Measurements from ENCODE around the gene SPECC1L.

The SPECC1L gene

DNA sequence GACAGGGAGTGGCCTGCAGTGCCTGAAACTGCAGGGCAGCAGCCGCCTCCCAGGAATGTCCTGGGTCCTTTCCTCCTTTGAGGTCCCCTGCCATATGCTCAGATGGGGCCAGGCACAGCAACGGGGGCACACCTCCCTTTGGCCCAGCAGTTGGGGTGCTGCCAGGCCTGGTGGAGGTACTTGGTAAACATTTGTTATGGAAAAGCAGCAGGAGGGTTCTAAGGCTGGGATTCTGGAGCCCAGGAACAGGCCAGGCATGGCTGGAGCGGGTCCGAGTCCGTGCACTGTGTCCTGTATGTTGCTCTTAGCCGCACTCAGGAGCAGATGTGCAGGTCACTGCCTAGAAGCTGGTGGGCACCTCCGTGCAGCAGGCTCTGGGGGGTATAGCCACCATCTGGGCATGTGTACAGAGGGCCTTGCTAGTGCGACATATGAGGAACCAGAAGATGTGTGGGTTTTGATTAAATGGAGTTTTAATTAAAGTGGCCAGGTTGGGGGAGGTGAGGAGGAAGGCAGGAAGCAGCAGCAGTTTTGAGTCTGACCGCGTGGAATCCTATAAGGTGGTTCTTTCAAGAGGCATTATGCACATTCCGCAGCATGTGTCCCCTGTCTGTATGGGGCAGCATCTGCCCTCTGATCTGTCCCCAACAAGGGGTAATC, 158.2 kb downstream of the SPECC1L start:
- DNase-seq (ENCODE audit: low read depth, low spot score) = no peak

DNA sequence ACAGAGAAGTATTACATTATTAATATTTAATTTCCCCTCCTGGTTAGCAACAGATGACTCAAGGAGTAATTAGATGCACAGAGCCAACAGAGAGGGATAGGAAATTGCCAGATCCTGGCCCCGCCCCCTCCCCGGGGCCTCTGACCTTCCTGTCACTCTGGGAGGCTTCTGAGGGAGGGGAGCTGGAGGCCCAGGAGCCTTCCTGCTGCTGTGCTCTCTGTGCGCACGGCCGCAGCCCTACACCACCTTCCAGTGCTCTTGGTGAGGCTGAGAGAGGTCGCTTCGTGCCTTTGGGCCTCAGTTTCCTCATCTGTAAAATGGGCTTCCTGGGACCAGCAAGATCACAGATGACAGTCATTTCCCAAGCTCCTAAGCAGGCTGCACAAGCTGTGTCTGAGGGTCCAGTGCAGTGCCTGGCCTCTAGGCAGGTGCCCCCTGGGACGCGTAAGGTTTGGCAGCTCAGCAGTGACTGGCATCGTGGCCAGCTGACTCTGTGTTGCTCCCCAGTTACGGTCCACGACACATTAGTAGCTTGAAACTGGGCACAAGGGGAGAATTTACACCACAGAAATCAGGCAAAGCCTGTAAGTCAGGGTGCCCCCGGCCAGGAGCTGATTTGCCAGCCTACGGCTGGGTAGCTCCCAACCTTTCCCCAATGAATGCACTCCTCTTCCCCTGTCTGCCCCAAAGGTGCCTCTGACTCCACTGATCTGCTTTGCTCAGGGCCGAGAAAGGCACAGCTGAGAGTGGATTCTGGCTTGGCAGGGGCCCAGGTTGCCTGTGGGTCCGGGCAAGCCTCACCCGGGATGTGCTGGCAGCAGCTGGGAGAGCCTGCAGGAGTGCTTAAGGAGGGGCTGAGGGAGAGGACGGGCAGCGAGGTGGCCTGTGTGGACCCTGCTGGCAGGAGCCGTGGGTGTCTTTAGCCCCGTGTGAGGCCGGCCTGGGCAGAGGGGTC, 159.1 kb downstream of the SPECC1L start:
- no peak for DNase-seq (ENCODE audit: low read depth, low spot score)

DNA sequence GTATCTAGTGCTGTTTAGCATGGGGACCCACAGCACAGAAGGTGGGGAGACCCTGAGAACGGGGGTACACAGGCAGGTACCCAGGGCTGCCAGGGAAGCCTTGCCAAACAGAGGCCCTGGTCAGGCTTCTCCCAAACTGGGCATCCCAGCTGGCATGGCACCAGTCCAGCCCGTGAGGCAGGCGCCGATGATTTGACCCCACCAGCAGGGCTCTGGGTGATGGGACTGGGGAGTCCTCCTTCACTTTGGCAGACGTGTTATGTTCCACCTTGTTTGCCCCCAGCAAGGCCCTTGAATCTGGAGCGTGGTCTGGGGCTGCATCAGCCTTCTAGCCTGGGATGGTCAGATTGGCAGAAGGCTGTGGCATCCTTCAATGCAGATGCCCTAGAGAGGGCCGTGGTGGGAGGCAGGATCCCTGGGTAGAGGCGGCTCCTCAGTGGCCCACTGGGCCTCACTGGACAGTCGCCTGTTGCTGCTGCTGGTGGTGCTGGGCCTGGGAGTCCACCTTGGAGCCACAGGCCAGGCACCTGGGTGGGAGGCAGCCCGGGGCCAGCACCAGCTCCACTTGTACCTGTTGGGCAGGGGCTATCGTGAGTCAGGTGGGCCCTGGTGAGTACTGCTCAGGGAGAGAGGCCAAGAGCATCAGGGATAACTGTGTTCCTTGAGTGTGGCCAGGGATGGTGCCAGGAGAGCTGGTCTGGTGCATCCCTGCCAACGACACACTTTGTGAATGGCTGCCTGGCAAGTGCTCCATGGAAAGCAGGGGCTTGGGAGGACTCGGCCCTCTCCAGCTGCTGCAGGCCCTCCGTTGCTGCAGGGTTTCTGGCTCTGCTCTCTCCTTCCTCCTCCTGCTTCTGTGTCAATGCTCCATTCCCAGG, 160.0 kb downstream of the SPECC1L start:
- no peak for DNase-seq (ENCODE audit: low read depth, low spot score)

DNA sequence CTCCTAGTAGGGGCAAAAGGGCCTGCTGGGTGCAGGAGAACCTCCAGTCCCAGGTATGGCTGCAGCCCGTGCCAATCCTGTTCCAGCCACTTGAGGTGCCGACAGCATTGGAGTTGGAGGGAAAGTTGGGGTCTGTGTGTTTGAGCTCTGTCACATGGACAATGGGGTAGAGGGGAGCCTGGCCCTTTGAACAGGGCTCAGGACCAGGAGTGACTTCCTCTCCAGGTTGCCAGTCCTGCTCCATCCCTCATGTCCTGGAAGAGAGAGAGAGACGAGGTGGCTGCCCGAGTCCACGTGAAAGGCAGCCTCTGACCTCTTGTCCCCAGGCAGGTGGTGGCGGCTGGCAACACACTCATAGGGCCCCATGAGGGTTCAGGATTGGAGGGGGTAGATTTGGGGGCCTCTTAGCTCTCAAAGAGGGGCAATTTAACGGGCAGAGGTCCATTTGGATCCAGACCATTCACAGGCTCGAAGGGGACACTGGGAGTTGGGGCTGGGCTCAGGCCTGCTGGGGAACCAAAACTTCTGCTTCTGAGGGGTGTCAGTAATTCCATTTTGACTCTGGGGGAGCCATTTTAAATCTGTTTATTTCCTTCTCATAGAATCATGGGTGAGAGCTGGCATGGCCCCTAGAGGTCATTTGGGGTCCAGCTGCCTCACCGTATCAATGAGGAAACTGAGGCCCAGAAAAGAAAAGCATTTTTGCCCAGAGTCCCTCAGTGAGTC, 160.8 kb downstream of the SPECC1L start:
- no peak for DNase-seq (ENCODE audit: low read depth, low spot score)

DNA sequence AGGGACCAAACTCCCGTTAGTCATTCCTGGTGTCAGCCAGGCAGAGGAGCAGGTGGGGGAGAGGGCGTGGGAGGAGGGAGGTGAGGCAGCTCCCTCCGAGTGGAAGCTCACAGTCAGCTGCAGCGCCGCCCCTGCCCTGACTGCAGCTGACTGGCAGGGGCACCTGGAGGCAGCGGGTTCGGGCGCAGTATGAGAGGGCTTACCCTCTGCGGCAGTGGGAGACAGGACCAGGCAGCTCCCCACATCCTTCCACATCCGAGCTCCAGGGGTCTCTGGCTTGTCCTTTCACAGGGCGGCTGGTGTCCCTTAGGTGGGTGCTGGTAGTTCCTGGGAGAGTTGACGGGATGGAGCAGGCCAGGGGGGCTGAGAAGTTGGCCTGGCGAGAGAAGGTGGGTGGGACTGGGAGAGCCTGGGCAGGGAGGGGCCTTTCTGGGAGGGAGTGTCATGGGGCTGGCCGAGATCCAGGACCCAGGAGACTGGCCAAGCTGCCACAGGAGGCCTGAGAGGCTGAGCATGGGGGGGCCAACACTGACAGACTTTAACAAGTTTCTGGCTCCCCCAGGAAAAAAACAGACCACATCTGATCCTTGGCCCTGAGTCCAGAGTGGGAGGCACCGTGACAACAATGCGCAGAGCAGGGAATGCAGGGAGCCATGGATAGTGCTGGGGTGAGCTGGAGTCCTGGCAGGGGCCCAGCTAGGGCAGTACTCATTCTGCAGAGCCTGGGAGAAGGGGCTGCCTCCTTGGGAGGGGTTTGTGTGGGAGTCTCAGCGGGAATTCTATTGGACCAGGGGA, 161.6 kb downstream of the SPECC1L start:
- peak; percentile 29 for DNase-seq (ENCODE audit: low read depth, low spot score)

DNA sequence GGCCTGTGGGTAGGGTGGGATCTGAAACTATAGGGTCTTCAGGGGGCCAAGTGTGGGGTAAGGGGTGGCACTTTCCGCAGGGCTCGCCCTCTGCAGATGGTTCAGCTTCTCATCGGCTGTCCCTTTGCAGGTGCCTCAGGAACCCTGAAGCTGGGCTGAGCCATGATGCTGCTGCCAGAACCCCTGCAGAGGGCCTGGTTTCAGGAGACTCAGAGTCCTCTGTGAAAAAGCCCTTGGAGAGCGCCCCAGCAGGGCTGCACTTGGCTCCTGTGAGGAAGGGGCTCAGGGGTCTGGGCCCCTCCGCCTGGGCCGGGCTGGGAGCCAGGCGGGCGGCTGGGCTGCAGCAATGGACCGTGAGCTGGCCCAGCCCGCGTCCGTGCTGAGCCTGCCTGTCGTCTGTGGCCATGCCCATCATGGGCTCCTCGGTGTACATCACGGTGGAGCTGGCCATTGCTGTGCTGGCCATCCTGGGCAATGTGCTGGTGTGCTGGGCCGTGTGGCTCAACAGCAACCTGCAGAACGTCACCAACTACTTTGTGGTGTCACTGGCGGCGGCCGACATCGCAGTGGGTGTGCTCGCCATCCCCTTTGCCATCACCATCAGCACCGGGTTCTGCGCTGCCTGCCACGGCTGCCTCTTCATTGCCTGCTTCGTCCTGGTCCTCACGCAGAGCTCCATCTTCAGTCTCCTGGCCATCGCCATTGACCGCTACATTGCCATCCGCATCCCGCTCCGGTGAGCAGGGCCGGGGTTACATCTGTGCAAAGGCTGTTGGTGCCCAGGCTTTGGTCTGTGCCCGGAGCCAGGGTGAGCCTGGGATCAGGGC, 162.6 kb downstream of the SPECC1L start:
- DNase-seq (ENCODE audit: low read depth, low spot score) = no peak

DNA sequence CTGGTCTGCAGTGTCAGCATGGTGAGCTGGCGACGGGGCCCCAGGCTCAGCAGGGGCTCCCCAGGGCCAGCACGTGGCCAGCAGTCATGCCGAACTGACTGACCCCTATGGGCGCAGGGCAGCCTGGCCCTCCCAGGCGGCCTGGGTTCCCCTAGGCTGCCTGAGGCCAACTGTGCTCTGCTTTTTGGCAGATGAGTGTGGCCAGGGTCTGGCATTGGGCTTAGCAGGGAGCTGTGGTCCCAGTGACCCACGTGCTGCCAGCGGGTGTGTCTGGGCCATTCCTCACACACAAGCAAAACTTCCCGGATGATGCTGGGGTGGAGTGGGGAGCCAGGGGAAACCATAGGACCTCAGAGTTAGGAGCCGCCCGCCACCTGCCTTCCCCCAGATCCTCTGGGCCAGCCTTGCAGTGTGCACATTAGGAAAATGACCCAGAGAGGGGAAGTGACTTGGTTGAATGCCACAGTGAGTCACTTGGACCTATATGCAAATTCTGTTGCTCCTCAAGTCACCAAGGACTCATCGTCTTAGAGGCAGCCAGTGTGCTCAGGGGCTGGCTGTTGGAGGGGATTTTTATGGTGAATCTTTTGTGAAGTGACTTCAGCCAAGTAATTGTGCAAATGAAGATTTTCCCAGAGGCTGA, 163.3 kb downstream of the SPECC1L start:
- DNase-seq (ENCODE audit: low read depth, low spot score) = no peak

DNA sequence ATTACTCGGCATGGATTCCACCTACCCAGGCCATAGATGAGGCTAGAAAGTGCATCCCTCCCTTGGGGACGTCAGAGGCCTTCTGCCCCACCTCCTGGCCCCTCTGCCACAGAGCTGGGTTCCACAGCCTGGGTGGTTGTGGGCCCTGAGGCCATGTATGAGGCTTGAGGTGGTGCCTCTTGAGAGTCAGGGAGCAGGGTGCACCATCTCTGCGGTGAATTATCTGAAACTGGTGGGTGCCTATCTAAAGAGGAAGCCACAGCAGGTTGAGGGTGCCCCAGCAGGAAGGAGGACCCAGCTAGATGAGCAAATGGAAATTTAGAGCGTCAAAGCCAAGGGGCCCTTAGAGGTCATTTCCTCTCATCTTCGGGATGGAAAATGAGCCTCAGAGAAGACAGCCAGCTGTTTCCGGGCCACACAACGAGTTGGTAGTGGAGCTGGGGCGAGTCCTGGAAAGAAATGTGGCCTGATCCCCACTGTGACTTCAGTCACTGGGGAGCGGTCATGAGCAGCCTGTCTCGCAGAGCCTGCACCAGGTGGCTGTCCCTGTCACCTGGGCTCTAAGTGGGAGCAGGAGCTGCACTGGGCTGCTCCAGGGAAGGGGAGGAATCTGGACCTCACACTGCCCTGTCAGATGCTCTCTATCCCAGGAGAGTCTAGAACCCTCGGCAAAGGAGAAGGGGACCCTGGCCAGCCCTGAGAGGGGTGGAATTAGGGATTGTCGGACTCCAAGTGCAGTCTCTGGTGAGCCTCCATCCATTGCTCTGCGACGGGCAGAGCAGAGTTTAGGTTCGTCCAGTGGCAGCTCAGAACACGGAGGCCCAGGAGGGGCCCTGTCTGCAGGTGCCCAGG, 164.1 kb downstream of the SPECC1L start:
- peak; percentile 35 for DNase-seq (ENCODE audit: low read depth, low spot score)

DNA sequence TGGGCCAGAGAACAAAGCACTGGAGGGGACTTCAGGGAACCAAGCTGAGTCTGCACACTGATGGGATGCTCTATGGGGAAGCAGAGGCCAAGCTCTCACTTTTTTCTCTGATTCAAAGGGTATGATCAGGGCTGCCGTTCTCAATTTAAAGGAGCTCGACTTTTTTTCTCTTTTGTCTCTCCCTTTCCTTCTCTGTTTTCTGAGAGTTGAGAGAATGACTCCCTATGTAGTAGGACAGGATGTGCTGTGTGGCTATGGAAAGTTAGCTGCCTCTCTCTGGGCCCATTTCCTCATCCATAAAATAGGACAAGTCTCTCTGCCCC, 164.7 kb downstream of the SPECC1L start:
- DNase-seq (ENCODE audit: low read depth, low spot score) = no peak

DNA sequence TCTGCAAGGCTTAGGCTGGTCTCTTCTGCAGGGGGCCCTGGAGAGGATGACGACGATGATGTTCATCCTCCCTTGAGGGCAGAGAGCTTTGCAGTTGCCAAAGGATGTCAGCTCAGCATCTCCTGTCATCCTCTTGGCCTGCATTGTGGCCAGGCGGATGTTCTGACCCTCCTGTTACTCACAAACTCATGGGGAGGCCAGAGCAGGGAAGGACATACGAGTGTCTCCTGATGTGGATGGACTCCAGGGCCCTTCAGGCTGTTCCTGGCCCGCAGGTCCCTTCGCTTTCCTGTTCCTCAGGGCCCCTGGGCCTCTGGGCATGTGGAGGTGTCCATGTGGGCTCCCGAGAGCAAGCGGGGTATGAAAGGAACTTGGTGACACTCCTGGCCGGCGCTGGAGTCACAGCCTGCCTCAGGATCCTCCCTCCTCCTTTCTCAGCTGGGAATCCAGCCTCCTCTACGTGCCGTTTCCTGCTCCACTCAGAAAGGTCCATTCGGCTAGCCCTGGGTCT, 165.3 kb downstream of the SPECC1L start:
- no peak for DNase-seq (ENCODE audit: low read depth, low spot score)

DNA sequence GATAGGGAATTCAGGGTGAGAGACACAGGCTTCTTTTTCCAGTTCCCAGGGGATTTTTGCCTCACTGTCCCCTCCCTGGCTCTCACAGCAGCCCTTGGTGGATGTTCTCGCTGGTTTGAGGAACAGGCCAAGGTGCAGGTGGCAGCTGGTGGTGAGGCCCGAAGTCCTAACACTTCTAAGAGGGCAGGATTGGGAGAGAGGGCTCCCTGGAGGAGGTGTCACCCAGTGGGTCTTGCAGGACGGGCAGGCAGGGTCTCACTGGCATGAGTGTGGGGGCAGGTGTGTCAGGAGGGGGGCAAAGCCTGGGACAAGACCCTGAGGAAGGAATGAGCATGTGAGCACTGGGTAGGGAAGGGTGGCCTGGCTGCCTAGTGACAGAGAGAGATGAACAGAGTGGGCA, 165.9 kb downstream of the SPECC1L start:
- no peak for DNase-seq (ENCODE audit: low read depth, low spot score)

DNA sequence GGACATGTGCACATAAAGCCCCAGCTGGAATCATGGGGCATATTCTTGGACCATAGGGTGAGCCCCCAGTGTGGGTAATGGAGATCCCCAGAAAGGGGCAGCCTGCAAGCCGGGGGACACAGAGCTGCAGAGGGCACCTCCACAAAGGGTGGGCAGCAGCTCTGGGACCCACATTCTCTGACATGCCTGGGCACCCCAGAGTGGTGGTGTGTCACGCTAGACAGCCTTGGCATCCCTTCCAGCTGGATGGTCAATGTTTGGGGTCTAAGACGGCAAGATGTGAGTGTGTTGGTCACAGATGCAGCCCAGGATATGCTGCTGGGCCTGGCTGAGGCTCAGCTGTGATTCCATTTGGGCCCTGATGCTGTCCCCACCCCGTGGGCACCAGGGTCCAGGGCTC, 166.5 kb downstream of the SPECC1L start:
- no peak for DNase-seq (ENCODE audit: low read depth, low spot score)

DNA sequence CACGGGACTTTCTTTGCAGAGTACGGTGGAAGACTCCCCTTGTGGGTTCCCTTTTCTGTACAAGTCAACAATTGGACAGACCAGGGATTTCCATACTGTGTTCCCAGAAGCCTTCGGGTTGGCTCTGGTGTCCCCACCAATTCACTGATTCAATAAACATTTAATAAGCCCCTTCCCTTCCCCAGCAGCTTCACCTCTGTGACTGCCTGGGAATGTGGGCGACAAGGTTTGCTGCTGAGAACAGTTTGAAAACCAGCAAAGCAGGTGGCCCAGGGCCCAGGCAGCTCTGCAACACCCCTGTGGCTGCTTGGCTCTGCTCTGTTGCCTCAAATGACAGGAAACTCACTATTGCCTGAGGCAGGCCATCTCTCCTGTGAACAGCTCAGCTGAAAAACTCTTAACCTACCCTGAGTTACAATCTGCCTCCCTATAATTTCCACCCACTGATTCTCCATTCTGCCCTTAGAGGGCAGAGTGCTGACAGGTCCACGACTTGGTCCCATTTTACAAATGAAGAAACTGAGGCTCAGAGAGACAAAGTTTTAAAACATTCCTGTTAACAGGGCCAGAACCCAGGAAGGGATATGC, 167.2 kb downstream of the SPECC1L start:
- DNase-seq (ENCODE audit: low read depth, low spot score) = no peak

DNA sequence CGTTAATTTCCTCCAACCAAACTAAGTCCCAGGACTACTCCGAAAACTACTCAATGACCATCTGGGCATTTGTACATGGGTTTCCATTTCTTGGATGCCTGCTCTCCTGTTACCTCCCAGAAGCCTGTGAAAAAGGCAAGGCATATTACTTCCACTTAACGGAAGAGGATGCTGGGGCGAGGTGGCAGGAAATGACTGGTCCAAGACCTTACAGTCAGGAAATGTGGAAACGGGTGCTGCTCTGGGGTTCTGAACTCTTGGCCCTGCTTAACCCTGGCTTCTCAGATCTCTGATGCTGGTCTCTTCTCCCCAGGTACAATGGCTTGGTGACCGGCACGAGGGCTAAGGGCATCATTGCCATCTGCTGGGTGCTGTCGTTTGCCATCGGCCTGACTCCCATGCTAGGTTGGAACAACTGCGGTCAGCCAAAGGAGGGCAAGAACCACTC, 169.7 kb downstream of the SPECC1L start:
- no peak for DNase-seq (ENCODE audit: low read depth, low spot score)

DNA sequence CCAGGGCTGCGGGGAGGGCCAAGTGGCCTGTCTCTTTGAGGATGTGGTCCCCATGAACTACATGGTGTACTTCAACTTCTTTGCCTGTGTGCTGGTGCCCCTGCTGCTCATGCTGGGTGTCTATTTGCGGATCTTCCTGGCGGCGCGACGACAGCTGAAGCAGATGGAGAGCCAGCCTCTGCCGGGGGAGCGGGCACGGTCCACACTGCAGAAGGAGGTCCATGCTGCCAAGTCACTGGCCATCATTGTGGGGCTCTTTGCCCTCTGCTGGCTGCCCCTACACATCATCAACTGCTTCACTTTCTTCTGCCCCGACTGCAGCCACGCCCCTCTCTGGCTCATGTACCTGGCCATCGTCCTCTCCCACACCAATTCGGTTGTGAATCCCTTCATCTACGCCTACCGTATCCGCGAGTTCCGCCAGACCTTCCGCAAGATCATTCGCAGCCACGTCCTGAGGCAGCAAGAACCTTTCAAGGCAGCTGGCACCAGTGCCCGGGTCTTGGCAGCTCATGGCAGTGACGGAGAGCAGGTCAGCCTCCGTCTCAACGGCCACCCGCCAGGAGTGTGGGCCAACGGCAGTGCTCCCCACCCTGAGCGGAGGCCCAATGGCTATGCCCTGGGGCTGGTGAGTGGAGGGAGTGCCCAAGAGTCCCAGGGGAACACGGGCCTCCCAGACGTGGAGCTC, 170.2 kb downstream of the SPECC1L start:
- DNase-seq (ENCODE audit: low read depth, low spot score) = no peak

DNA sequence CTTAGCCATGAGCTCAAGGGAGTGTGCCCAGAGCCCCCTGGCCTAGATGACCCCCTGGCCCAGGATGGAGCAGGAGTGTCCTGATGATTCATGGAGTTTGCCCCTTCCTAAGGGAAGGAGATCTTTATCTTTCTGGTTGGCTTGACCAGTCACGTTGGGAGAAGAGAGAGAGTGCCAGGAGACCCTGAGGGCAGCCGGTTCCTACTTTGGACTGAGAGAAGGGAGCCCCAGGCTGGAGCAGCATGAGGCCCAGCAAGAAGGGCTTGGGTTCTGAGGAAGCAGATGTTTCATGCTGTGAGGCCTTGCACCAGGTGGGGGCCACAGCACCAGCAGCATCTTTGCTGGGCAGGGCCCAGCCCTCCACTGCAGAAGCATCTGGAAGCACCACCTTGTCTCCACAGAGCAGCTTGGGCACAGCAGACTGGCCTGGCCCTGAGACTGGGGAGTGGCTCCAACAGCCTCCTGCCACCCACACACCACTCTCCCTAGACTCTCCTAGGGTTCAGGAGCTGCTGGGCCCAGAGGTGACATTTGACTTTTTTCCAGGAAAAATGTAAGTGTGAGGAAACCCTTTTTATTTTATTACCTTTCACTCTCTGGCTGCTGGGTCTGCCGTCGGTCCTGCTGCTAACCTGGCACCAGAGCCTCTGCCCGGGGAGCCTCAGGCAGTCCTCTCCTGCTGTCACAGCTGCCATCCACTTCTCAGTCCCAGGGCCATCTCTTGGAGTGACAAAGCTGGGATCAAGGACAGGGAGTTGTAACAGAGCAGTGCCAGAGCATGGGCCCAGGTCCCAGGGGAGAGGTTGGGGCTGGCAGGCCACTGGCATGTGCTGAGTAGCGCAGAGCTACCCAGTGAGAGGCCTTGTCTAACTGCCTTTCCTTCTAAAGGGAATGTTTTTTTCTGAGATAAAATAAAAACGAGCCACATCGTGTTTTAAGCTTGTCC, 171.0 kb downstream of the SPECC1L start:
- no peak for DNase-seq (ENCODE audit: low read depth, low spot score)

Data from activated naive CD8-positive, alpha-beta T cell treated with anti-CD3 and anti-CD28 coated beads, Interleukin-2, amount 50 U/mL, for 16 hours (primary cell).